ENCODE data around the gene EBPL.
A peak's percentile ranks its signal among the peaks of the same experiment; 100 is the strongest.
"Not testable (repeated sequence)": the region's sequence is repeated elsewhere in the genome, so short reads cannot be mapped to it uniquely, and the experiment has no call there.

The EBPL gene
- 7.1 reads per million, percentile 26 among the genes with 10 or more reads in this experiment for total RNA-seq

DNA sequence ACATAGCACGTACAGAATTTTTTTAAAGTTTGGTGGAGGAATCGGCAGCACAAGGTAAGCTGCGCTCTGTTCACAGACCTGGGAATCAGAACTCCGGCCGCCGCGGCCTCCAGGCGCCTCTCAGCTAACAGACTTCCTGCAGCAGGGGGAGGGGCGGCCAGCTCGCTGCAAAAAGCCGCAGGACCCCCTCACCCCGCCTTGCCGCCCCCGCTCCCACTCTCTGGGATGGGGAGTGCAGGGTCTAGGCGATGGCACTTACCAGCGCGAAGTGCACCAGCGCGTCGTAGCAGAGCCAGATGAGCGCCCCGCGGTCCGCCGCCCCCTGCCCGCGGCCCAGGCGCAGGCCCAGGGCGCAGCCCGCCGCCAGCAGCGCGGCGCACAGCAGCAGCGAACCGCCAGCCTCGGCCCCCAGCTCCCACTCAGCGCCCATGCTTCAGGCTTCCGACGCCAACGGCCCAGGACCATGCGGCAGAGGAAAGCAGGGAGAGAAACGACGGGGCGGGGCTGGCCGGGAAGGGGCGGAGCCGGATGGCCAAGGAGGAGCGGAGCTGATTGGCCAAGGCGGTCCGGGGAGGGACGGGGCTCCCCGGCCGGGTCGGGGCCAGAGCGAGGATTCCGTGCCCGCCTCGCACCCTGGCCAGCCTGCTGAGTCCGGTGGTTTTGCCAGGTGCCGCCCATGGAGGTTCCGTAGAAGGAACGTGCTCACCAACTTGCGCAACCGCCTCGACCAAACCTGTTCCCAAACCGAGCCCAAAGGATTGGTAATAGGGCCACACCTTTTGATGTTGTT, at the start of gene EBPL:
TSS of gene EBPL (minus strand) at position 492 of the 790 bp plus-strand sequence. CDS start at position 430, 62 bp downstream.
- DNase-seq: peak; percentile 82

DNA sequence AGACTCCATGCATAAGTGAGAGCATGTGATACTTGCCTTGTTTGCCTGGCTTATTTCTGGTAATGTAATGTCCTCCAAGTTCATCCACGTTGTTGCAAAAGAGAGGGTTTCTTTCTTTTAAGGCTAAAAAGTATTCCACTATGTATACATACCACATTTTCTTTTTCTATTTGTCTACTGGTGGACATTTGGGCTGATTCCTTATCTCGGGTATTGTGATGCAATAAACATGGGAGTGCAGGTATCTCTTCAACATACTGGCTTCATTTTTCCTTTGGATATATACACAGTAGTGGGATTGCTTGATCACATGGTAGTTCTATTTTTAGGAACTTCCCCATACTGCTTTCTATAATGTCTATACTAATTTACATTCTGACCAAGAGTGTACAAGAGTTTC, 49.6 kb upstream of the EBPL start:
- DNase-seq: no peak

DNA sequence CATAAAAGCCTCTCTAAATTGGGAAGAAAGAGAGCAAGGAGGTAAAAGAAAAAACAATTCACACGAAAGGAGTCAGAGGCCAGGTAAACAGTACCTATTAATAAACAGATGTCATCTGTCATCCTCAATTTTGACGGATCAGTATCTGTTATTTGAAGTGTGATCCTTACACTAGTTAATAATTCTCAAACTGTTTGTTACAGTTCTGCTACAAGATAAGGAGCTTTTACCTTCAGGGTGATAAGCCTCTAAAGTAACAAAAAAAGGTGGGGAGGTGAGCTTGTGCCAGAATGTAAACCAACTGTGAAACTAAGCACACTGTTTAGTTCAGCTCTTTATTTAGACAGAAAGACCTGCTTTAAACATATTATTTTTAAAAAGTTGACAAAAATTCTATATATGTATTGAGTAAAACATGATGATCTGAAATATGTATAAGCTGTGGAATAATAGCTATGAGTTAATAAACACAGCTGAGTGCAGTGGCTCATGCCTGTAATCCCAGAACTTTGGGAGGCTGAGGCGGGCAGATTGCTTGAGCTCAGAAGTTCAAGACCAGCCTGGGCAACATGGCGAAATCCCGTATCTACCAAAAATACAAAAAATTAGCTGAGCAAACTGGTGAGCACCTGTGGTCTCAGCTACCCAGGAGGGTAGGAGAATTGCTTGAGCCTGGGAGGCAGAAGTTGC, 48.4 kb upstream of the EBPL start:
- no peak for DNase-seq

DNA sequence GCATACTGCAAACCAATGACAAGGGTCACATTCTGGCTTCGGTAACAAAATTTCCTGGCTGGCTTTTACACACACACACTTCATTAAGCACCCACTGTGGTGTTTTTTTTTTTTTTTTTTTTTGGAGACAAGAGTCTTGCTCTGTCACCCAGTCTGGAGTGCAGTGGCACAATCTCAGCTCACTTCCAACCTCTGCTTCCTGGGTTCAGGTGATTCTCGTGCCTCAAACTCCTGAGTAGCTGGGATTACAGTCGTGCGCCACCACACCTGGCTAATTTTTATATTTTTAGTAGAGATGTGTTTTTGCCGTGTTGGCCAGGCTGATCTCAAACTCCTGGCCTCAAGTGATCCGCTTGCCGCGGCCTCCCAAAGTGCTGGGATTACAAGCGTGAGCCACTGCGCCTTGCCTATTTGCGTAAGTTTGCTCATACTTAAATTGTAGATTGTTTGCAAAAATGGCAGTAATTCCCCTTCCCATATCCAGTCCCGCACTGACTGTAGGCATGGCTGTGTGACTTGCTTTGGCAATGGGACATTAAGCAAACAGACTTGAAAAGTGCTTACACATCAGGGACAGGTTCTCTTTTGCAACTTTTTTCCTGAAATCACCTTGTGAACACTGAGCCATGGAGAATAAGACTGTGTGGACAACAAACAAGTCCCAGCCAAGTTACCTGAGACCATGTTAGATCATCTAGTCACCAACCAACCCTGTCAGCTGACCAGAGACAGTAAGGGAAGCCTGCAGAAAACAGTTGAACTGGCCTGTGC, 42.1 kb upstream of the EBPL start:
- DNase-seq: no peak

DNA sequence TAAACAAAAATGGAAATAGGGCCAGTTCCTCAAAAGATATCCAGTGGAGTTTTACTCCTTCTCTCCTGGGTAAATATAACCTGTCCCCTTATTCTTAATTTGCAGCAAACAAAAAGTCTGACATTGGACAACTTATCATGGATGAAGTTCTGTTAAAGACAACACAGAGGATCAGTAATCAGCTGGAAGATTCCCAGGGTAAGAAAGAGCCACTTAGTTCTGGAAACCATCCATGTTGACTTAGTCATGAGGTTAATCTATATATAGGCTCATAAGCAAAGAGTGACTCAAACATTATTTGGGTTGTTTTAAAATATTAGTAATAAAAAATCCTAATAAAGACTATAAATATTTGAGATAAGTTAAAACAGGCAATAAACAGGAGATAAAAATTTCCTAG, 40.5 kb upstream of the EBPL start:
- no peak for DNase-seq

DNA sequence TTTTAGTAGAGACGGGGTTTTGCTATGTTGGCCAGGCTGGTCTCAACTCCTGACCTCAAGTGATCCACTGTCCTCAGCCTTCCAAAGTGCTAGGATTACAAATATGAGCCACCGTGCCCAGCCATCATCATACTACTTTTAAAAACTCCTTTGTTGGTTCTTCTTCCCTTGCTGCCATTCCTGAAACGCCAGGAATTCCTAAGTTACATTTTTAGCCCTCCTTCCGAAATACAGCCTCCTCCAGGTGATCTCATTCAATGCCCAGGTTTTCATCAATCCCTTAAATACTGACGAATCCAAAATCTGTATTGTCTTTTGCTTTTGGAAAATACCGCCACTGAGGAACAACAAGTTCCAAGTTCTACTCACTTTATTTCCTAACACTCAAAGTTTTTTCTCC, 25.3 kb upstream of the EBPL start:
- no peak for DNase-seq

DNA sequence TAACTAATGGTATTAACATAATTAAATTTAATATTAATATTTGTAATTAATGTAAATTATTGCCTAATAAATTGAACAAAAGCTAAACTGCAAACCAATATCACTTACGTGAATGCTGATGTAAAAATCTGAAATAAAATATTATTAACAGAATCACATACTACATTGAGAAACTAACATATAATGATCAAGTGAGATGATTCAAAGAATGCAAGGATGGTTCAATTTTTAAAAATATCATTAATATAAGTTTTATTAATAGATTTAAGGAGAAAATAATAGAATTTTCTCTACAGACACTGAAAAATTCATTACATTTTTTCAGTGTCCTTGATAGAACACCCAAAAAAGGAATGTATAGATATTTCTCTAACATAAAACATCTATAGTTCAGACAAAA, 23.5 kb upstream of the EBPL start:
- DNase-seq: no peak

DNA sequence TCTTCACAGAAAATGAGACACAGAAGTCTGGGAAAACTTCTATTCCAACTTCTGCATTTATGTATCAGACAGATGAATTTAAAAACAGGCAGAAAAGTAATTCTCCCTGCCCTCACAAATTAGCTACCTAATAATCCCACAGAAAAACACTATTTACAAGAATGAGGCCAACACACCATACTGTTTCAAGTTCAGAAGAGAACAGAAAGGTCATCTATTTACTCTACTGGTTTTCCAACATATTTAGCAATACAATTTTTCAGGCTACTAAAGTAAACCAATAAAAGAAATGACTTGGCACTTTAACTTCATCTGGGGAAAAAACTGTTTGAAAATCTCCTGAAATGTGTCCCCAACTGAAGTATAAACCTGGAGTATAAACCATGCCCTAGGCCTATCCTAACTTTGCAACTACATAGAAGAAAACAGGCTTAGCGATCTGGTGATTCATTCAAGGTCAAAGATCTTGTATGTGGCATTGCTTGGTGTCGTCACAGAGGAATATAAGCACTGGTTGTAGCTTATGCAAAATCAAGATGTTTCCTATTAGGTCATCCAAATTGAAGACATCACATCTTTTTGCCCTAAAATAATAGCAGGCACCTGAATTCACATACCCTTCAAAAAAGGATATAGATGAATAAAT, 20.1 kb upstream of the EBPL start:
- DNase-seq: no peak

DNA sequence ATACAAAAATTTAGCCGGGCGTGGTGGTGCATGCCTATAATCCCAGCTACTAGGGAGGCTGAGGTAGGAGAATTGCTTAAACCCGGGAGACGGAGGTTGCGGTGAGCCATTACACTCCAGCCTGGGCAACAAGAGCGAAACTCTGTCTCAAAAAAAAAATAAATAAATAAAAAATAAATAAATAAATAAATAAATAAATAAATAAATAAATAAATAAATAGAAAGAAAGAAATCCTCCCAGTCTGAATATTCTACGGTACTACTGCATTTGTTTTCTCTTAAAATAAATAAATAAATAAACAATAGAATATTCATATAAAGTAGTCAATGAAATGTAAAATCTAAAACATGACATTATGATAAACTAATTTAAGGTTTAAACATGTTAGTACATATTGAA, 13.0 kb upstream of the EBPL start:
- DNase-seq: not testable (repeated sequence)

DNA sequence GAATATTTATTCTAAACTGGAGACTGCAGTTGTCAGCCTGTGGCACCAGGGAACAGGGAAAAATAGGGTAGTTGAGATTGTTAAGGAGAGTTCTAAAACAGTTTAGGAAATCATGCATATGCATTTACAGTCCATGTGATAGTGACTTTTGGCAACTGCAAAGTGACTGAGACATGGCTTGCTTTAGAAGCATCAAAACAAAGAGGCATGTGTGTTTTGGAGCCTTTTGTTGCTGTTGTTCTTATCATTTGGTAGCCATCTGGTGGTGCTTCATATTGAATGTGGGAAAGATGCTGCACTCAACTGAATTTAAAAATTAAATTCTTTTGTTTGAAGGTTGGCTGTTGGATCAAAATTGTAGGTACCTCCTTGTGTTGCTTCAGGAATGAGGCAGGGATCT, 10.2 kb upstream of the EBPL start:
- DNase-seq: no peak

DNA sequence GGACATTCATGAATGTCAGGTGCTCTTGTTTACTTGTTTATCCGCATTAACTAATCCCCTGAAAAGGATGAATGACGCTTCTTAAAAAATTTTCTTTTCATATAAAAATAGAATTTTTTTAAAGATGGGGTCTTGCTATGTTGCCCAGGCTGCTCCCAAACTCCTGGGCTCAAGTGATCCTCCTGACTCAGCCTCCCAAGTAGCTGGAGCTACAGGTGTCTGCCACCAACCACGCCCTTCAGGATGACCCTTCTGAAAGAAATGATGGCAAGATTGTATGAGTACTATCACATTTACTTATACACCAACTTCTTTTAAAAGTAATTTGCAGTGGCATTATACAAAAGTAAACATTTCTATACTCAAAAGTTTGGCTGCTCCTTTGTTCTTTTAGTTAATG, 6.2 kb upstream of the EBPL start:
- DNase-seq: no peak

DNA sequence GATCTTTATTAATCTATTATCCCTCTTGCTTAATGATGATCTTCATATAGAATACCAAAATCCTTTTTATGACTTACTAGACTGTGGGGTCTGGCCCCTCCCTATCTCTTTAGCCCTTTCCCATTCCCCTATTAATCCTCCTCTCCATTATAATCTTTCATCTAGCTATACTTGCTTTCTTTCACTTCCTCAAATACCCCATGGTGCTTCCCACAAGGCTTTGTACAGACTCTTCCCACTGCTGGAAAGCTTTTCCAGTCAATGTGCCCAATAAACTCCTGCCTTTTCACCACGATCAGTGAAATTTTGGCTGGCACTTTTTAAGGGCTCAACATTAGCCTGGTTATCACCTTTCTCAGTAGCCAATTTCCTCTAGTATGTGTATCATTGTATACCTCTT, 3.2 kb upstream of the EBPL start:
- no peak for DNase-seq

DNA sequence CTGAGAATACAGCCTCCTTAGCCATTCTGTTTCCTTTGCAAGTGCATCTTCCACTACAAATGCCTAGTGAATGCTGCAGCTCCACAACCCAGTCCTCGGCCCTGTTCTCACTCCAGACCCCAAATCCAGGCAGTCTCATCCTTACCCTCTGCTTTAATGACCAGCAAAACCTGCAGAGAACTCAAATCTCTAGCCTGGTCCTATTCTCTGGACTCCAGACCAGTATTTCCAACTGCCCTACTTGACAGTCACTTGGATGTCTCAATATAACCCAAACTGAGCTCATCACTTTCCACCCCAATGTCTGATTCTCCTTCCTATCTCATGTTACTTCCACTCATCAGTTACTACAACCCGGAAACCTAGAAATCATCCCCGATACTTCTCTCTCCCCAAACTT, 2.6 kb upstream of the EBPL start:
- no peak for DNase-seq

DNA sequence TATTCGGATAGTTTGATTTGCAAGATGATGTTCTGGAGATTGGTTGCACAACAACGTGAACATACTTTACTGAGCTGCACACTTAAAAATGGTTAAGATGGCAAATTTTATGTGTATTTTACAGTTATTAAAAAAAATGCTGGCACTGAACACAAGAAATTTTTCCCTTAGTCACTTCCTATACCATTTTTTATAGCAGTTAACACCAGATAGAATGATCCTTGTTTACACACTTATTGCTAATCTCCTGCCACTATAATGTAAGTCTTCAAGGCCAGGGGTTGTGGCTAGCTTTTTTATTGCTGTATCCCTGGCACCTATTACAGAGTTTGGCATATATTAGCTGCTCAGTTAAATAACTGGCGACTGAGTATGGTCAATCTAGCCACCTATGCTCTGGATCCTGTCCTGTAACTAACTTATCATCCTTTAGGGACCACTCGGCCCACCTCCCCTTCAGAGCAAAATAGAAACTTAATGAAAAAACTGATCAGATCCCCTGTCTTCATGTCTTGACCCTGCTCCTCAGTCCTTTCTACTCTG, 2.0 kb upstream of the EBPL start:
- DNase-seq: no peak

DNA sequence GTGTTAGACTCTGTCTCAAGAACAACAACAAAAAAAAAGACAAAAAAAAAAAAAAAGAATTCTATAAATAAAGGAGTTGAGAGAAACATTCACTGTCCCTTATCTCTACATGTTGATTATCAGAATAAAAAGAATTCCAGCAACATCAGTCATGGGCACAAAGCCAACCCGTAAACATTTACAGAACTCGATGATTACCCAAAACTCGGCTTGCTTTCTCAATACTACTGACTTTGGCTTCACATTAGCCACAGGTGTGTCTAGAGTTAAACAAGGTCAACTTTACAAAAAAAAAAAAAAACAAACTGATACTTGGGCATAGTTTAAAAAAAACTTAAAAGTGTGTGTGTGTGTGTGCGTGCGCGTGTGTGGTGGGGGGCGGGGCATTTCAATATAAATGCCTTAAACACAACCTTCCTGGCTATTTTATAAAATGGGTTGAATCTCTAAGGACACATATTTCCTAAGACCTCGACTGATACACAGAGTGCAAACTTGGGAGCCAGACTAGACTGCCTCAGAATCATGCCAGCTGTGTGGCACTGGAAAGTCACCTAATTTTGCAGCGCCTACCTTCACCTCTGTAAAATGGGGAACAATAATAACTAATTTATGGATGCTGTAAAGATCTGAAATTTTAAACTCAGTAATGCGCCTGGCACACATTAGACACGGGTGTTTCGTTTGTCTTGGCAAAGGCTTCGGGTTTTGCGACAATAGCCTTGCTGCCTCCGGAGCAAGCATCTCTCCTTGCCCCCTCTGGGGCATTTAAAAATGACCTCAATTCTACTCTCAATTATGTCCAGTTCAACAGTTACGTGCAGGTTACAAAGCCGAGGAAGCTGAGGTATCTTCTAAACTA, 922 bp downstream of the EBPL start:
- DNase-seq: no peak

DNA sequence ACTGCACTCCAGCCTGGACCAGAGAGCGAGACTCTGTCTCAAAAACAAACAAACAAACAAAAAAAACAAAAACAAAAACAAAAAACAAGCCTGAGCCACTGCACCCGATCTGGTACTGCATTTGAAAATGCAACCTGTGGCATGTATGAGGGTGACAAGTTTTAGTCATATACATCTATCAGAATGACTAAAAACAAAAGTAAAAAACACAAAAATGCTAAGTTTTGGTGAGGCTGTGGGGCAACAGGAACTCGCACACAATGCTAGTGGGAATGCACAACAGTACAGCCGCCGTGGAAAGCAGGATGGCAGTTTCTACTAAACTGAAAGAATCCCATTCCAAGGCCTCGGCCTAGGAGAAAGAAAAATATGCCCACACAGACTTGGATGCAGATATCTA, 7.8 kb downstream of the EBPL start:
- no peak for DNase-seq

DNA sequence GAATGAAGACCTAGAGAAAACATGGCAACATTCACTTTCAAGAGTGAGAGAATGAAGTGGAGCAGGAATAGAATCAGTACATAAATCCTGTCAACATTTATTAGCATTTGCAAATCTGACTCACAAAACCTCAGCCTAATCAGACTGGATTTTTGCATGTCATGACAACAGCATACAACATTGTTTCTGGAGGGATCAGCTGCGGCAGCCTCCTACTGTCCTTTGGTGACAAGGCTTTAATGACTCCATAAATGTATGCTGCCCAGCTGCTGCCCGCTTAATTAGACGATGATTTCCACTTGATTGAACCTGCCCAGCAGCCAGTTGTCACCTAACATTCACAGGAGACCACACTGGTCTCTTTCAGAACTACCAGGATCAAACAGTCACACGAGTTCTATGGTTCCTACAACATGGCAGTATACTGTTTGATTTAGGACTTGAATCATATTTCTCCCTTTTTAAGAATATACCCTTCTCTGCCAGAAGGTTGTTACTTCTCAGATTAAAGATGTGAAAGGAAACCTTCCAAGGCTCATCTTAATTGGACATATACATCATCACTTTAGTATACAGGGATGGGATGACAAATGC, 9.3 kb downstream of the EBPL start:
- DNase-seq: no peak

DNA sequence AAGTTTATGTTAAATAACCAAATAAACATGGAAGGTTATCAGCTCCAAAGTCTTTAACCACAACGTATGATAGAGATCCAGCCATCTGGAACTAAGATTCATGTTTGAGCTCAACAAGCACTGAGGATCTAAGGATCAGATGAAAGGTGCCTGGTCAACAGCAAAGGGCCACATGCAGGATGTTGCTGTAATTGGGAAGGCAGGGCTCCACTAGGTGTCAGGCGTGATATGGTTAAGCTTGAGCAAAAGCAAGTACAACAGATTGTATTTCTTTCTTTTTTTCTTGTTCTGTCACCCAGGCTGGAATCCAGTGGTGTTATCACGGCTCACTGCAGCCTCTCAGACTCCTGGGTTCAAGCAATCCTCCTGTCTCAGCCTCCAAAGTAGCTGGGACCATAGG, 12.0 kb downstream of the EBPL start:
- no peak for DNase-seq

DNA sequence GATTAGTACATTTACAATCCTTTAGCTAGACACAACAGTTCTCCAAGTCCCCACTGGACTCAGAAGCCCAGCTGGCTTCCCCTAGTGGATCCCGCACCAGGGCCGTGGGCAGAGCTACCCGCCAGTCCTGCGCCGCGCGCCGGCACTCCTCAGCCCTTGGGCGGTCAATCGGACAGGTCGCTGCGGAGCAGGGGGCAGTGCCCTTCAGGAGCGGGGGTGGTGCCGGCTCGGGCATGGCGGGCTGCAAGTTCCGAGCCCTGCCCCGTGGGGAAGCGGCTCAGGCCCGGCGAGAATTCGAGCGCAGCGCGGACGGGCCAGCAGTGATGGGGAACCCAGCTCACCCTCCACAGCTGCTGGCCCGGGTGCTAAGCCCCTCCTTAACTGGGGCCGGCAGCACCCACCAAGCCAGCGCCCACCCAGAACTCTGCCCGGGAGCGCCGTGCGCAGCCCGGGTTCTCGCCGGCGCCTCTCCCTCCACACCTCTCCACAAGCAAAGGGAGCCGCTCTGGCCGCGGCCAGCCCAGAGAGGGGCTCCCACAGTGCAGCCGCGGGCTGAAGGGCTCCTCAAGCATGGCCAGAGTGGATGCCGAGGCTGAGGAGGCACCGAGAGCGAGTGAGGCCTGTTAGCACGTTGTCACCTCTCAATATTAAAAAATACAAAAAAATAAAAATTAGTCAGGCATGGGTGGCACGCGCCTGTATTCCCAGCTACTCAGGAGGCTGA, 12.9 kb downstream of the EBPL start:
- no peak for DNase-seq

DNA sequence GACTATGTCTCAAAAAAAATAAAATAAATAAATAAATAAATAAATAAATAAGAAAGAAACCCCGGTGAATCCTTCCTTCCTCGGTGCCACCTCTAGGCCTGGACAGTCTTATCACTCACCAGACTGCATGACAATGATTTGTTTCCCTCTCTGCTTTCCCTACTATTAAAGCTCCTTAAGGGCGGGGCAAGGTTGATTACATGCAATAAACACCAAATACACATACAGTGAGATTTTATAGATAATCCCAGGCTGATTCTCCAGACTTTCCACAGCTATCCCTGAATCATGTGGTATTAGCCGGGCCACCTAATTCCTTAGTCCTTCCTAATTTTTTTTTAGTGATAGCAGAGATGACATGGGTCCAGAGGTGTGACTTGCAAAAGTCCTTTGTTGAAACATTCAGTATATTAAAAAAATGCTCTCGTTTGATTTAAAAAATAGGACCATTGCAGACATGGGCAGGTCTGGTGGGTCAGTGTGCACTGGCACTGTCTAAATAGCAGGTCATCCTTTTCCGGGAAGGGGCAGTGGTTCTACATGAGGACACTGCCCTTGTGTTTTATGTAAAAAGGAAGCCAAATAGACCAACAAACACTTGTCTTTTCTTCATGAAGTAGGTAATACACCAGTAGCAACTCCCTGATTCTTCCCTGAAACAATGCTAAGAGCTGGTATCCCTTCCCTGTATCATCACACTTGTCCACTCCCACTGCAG, 14.5 kb downstream of the EBPL start:
- DNase-seq: no peak

All from effector CD4-positive, alpha-beta T cell (primary cell).